ENCODE results near the gene ABTB2. TPM values are rescaled to one million over a fixed set of nuclear protein-coding genes. Genes with fewer than 3 reads are reported as not detected.

The ABTB2 gene
- total and polyA plus RNA-seq, 2 experiments from 2014 or later: 8.7 to 9.9 TPM

DNA sequence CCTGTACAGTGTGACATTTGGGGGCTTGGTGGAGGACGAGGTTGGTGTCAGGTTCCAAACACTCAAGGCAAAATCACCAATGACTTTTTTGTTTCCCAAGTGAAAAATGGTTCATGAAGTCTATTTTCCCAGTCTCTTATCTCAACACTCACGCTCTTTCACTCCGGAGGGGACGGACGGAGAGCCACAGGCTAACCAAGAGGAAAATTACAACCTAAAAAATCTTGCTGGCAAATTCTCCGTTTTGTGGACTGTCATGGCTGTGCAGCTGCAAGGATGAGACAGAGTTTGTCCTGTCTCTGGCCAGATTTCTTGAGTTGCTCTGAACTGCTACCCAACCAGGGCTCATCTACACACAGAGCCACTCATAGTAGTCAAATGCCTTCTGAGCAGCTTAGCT, 101.2 kb downstream of the ABTB2 start:
- Histone ChIP-seq H3K27ac (no peak overlapping the region), H2AFZ (no peak overlapping the region), H3K9me3 (ENCODE audit: low read depth) (no peaks in the 10 kb centered on the region), H3K79me2 (ENCODE audit: insufficient read depth) (peaks cover 42% of the 10 kb centered on the region; the same call in 1 of the 2 replicates), H3K9ac (no peak overlapping the region), H3K4me3 (no peak overlapping the region), H3K9me2 (ENCODE audit: insufficient read depth) (no peaks in the 10 kb centered on the region), H3K27me3 (replicated peaks; ENCODE audit: insufficient read depth) (no peaks in the 10 kb centered on the region), H4K20me1 (ENCODE audit: insufficient read depth) (no peaks in the 10 kb centered on the region), H3K4me2 (ENCODE audit: unreplicated experiment) (no peak overlapping the region), H3K4me1 (ENCODE audit: insufficient read depth) (peaks cover 3% of the 10 kb centered on the region; the same call in 1 of the 2 replicates), H3K36me3 (ENCODE audit: low read depth) (no peaks in the 10 kb centered on the region), H3F3A (ENCODE audit: insufficient read depth) (peaks cover 6% of the 10 kb centered on the region; the same call in 1 of the 2 replicates)
- TF ChIP-seq EZH2phosphoT487 (IDR thresholded peaks at IDR 0.05; ENCODE audit: insufficient read depth, low read depth) (no peak), EZH2 (IDR thresholded peaks at IDR 0.05; ENCODE audit: insufficient read depth, poor library complexity, severe bottlenecking) (no peak)
- in situ Hi-C loops (cut with MboI): no loop called here
- no peak for DNase-seq
- 85 to 87% methylated on average over 6 of the region's 6 CpGs for WGBS, 2 experiments (ENCODE audit: low coverage in 1 of 2, low lambda C conversion rate in 2 of 2, missing lambda C conversion rate in 2 of 2)

DNA sequence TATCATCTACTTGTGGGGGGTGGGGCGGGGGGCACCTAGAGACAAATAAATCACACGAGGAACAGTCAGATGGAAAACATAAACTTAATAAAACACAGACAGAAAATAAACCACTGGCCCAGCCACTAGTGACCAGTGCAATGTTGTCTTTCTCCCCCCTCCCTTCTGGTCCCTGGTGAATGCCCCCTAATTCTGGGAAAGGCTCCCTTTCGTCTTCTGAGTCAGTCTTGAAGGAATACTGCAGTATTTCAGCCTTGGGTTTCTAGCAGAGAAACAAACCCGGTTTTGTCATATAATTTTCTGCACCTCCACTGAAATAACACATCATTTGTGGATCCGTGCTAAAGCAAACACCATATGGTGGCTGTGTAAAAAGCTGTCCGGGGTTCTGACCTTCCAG, 101.7 kb downstream of the ABTB2 start:
- in situ Hi-C loops (cut with MboI): no loop called here
- no peak for DNase-seq
- Histone ChIP-seq H3F3A (ENCODE audit: insufficient read depth) (peaks cover 10% of the 10 kb centered on the region; the same call in 1 of the 2 replicates), H3K9me3 (ENCODE audit: low read depth) (no peaks in the 10 kb centered on the region), H2AFZ (no peak overlapping the region), H4K20me1 (ENCODE audit: insufficient read depth) (no peaks in the 10 kb centered on the region), H3K4me3 (no peak overlapping the region), H3K36me3 (ENCODE audit: low read depth) (no peaks in the 10 kb centered on the region), H3K4me2 (ENCODE audit: unreplicated experiment) (no peak overlapping the region), H3K27me3 (replicated peaks; ENCODE audit: insufficient read depth) (no peaks in the 10 kb centered on the region), H3K27ac (no peak overlapping the region), H3K9ac (no peak overlapping the region), H3K9me2 (ENCODE audit: insufficient read depth) (no peaks in the 10 kb centered on the region), H3K79me2 (ENCODE audit: insufficient read depth) (peaks cover 37% of the 10 kb centered on the region; the same call in 1 of the 2 replicates), H3K4me1 (ENCODE audit: insufficient read depth) (peaks cover 8% of the 10 kb centered on the region)
- 84 to 88% methylated on average over 6 of the region's 6 CpGs for WGBS, 2 experiments (ENCODE audit: low coverage in 1 of 2, low lambda C conversion rate in 2 of 2, missing lambda C conversion rate in 2 of 2)
- TF ChIP-seq EZH2phosphoT487 (IDR thresholded peaks at IDR 0.05; ENCODE audit: insufficient read depth, low read depth) (no peak), EZH2 (IDR thresholded peaks at IDR 0.05; ENCODE audit: insufficient read depth, poor library complexity, severe bottlenecking) (no peak)

DNA sequence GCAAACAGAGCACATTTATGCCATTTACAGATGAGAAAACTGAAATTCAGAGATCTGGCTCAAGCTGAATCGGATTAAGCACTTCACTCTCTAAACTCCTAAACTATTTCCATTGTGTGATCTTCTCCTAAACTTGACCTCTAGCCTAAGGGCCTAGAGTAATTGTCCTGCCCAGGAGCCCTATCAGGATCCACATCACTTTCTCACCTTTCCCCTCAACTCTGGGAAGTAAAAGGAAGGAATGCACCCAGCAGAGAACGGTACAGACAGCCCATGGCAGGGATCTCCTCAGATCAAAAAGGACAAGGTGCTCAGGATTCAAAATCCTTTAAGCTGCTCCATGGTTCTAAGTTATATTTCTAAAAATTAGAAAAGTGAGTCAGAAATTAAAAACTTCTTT, 102.7 kb downstream of the ABTB2 start:
- in situ Hi-C loops (cut with MboI): no loop called here
- H3K9ac ChIP-seq: no peak overlapping the region
- H3K9me2 ChIP-seq (ENCODE audit: insufficient read depth): no peaks in the 10 kb centered on the region
- H4K20me1 ChIP-seq (ENCODE audit: insufficient read depth): no peaks in the 10 kb centered on the region
- H3K79me2 ChIP-seq (ENCODE audit: insufficient read depth): peaks cover 26% of the 10 kb centered on the region; the same call in 1 of the 2 replicates
- no peaks in the 10 kb centered on the region for H3K36me3 ChIP-seq (ENCODE audit: low read depth)
- no peaks in the 10 kb centered on the region for H3K27me3 ChIP-seq (replicated peaks; ENCODE audit: insufficient read depth)
- H3K27ac ChIP-seq: no peak overlapping the region
- H2AFZ ChIP-seq: no peak overlapping the region
- no peaks in the 10 kb centered on the region for H3K9me3 ChIP-seq (ENCODE audit: low read depth)
- TF ChIP-seq EZH2phosphoT487 (IDR thresholded peaks at IDR 0.05; ENCODE audit: insufficient read depth, low read depth): no peak
- no peak for TF ChIP-seq EZH2 (IDR thresholded peaks at IDR 0.05; ENCODE audit: insufficient read depth, poor library complexity, severe bottlenecking)
- no peak for DNase-seq
- 91 to 95% methylated on average over 2 of the region's 2 CpGs for WGBS, 2 experiments (ENCODE audit: low coverage in 1 of 2, low lambda C conversion rate in 2 of 2, missing lambda C conversion rate in 2 of 2)
- H3K4me3 ChIP-seq: no peak overlapping the region
- peaks cover 16% of the 10 kb centered on the region for H3K4me1 ChIP-seq (ENCODE audit: insufficient read depth)
- H3F3A ChIP-seq (ENCODE audit: insufficient read depth): peaks cover 21% of the 10 kb centered on the region
- H3K4me2 ChIP-seq (ENCODE audit: unreplicated experiment): no peak overlapping the region

DNA sequence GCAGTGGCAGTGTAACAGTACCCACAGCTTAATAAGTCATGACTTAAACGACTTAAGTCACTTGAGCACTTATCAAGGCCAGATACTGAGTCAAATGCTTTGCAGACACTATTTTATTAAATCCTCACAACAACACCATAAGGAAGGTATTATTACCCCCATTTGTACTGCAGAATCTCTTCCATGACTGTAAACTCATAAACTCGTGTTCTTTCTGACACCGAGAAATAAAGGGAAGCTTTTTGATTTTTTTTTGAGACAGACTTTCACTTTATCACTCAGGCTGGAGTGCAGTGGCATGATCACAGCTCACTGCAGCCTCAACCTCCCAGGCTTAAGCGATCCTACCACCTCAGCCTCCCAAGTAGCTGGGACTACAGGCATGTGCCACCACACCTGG, 103.8 kb downstream of the ABTB2 start:
- Histone ChIP-seq H3K4me1 (ENCODE audit: insufficient read depth) (peaks cover 16% of the 10 kb centered on the region), H3K36me3 (ENCODE audit: low read depth) (no peaks in the 10 kb centered on the region), H3K9me3 (ENCODE audit: low read depth) (no peaks in the 10 kb centered on the region), H3K79me2 (ENCODE audit: insufficient read depth) (peaks cover 24% of the 10 kb centered on the region; the same call in 1 of the 2 replicates), H3K27me3 (replicated peaks; ENCODE audit: insufficient read depth) (no peaks in the 10 kb centered on the region), H3F3A (ENCODE audit: insufficient read depth) (peaks cover 29% of the 10 kb centered on the region), H3K4me2 (ENCODE audit: unreplicated experiment) (no peak overlapping the region), H2AFZ (no peak overlapping the region), H3K9me2 (ENCODE audit: insufficient read depth) (no peaks in the 10 kb centered on the region), H4K20me1 (ENCODE audit: insufficient read depth) (no peaks in the 10 kb centered on the region), H3K4me3 (no peak overlapping the region), H3K27ac (no peak overlapping the region), H3K9ac (no peak overlapping the region)
- in situ Hi-C loops (cut with MboI): no loop called here
- no peak for DNase-seq
- WGBS, 2 experiments (ENCODE audit: low coverage in 1 of 2, low lambda C conversion rate in 2 of 2, missing lambda C conversion rate in 2 of 2): 51 to 52% methylated on average over 4 of the region's 4 CpGs
- TF ChIP-seq EZH2 (IDR thresholded peaks at IDR 0.05; ENCODE audit: insufficient read depth, poor library complexity, severe bottlenecking): no peak
- TF ChIP-seq EZH2phosphoT487 (IDR thresholded peaks at IDR 0.05; ENCODE audit: insufficient read depth, low read depth): no peak

DNA sequence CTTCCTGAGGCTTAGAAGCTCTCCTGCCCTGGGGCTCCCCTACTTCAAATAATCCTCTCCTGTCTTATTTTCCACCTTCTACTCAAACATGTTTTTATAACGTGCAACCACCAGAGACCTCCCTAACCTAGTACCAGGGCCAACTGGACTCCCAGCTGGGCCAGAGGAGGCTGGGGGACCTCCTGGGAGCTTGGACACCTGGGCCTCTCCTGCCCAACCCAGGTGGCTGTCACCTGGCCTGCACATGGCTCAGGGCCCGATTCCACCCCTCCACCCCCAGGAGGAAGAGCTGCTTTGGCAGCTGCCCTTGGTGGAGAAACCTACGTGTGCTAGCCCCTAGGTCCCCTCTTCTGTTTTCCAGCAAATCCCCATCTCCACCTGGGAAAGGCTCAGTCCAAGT, 105.2 kb downstream of the ABTB2 start:
- Histone ChIP-seq H3K27me3 (replicated peaks; ENCODE audit: insufficient read depth) (no peaks in the 10 kb centered on the region), H3K4me1 (ENCODE audit: insufficient read depth) (peaks cover 16% of the 10 kb centered on the region), H3K9ac (no peak overlapping the region), H2AFZ (no peak overlapping the region), H4K20me1 (ENCODE audit: insufficient read depth) (no peaks in the 10 kb centered on the region), H3K36me3 (ENCODE audit: low read depth) (no peaks in the 10 kb centered on the region), H3F3A (ENCODE audit: insufficient read depth) (peaks cover 29% of the 10 kb centered on the region), H3K4me2 (ENCODE audit: unreplicated experiment) (no peak overlapping the region), H3K9me2 (ENCODE audit: insufficient read depth) (no peaks in the 10 kb centered on the region), H3K27ac (no peak overlapping the region), H3K9me3 (ENCODE audit: low read depth) (no peaks in the 10 kb centered on the region), H3K79me2 (ENCODE audit: insufficient read depth) (peaks cover 21% of the 10 kb centered on the region; the same call in 1 of the 2 replicates), H3K4me3 (no peak overlapping the region)
- no peak for DNase-seq
- WGBS, 2 experiments (ENCODE audit: low coverage in 1 of 2, low lambda C conversion rate in 2 of 2, missing lambda C conversion rate in 2 of 2): 78% methylated on average over 3 of the region's 3 CpGs
- in situ Hi-C loops (cut with MboI): no loop called here
- TF ChIP-seq EZH2phosphoT487 (IDR thresholded peaks at IDR 0.05; ENCODE audit: insufficient read depth, low read depth): no peak
- no peak for TF ChIP-seq EZH2 (IDR thresholded peaks at IDR 0.05; ENCODE audit: insufficient read depth, poor library complexity, severe bottlenecking)

Measured in GM23248 (cell line).